NCI-H2227 (cell line): ENCODE measurements around the gene GPN2.

Source experiments
- DNase-seq: peaks from one replicate; lab custom pipeline; 2025; ENCODE audit not compliant: unreplicated experiment; lab: John Stamatoyannopoulos, UW

The GPN2 gene

GRCh38 chr1:26833432-26834405, 56.4 kb downstream of the GPN2 start:
- peak; percentile 51 for DNase-seq

GRCh38 chr1:26832249-26832960, 57.7 kb downstream of the GPN2 start:
- no peak for DNase-seq

GRCh38 chr1:26831546-26832248, 58.4 kb downstream of the GPN2 start:
- DNase-seq, result no peak

- no peak for DNase-seq
Measured at GRCh38 chr1:26831059-26831458, 59.0 kb downstream of the GPN2 start.

GRCh38 chr1:26829184-26829911, 60.7 kb downstream of the GPN2 start:
- DNase-seq, result no peak

GRCh38 chr1:26828411-26828991, 61.6 kb downstream of the GPN2 start:
- DNase-seq, result no peak

GRCh38 chr1:26827663-26828062, 62.4 kb downstream of the GPN2 start:
- no peak for DNase-seq

GRCh38 chr1:26827106-26827604, 62.9 kb downstream of the GPN2 start:
- DNase-seq, result no peak

GRCh38 chr1:26826261-26827105, 63.6 kb downstream of the GPN2 start, which contains the start of gene ZDHHC18:
Gene ZDHHC18, plus strand, starts transcription at chr1:26826688. Its CDS starts 117 bp downstream, at chr1:26826805.
- DNase-seq, result peak; percentile 82
